ENCODE results near the gene AVEN. TPM values are rescaled to one million over a fixed set of nuclear protein-coding genes. Genes with fewer than 3 reads are reported as not detected.

The AVEN gene
- total RNA-seq, 3 donors from 2014 or later (not counting 1 experiment from before 2014, with no cell fraction given): 9.8 to 11.8 (median 9.9) TPM

DNA sequence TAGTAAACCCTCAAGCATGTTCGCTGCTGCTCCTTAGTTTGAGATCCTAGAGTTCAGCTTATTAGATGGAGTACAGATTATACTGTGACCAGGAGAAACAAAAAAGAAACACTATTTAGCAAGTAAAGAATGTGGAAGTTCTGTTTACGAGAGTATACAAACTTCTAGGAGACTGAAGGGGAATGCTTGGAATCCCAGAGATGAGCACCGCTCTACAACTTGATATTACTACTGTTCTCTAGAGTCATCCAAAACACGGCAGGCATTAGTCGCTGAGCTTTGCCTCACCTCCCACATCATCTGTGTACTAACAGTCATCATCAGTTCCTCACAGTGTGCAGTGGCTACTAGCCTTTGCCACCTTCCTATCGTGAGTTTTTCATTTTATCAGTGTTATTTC, 192.1 kb downstream of the AVEN start:
- Mint-ChIP-seq H3K9me3 (no peaks in the 10 kb centered on the region), H3K27ac (no peak overlapping the region), H3K36me3 (no peaks in the 10 kb centered on the region), H3K4me1 (no peaks in the 10 kb centered on the region), H3K27me3 (ENCODE audit: low read depth in 2 of 2) (peaks cover 0 to 3% of the 10 kb centered on the region in 2 donors), H3K4me3 (no peak overlapping the region)
- DNase-seq (no peak), ATAC-seq (no peak)
- WGBS (ENCODE audit: insufficient coverage): 90% methylated on average over 6 of the region's 6 CpGs
- no peaks in the 10 kb centered on the region for H3K4me1 ChIP-seq (ENCODE audit: control insufficient read depth, insufficient read depth, low read length)
- intact Hi-C loops (cut with micrococcal nuclease): no loop called here
- H3K4me3 ChIP-seq (ENCODE audit: low read length): no peak overlapping the region
- H3K27me3 ChIP-seq (ENCODE audit: control insufficient read depth, insufficient read depth, low read length): no peaks in the 10 kb centered on the region
- no peak overlapping the region for H3K27ac ChIP-seq (ENCODE audit: low read length)
- no peaks in the 10 kb centered on the region for H3K9me3 ChIP-seq (ENCODE audit: control insufficient read depth, insufficient read depth, low read length)
- H3K36me3 ChIP-seq (ENCODE audit: control insufficient read depth, insufficient read depth, low read length): no peaks in the 10 kb centered on the region
- TF ChIP-seq CTCF (IDR thresholded peaks at IDR 0.05): no peak

DNA sequence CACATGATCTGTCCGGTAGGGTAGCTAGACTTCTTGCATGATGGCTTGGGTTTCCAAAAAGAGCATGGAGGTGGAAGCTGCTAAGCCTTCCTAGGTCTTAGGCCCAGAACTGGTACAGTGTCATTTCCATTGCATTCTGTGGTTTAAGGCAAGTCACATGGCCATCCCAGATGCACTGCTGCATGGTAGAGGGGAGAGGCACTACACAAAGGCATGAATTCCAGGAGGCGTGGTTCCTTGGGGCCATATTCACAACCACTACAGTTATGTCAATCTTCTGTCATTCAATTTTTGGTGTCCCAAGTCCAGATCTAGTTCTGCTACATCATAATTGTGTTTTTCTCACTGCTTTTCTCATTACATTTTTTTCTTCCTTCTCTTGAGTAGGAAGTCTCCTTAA, 192.9 kb downstream of the AVEN start:
- H3K9me3 ChIP-seq (ENCODE audit: control insufficient read depth, insufficient read depth, low read length): no peaks in the 10 kb centered on the region
- no peaks in the 10 kb centered on the region for H3K4me1 Mint-ChIP-seq
- ATAC-seq (no peak), DNase-seq (no peak)
- H3K27me3 ChIP-seq (ENCODE audit: control insufficient read depth, insufficient read depth, low read length): no peaks in the 10 kb centered on the region
- H3K36me3 ChIP-seq (ENCODE audit: control insufficient read depth, insufficient read depth, low read length): no peaks in the 10 kb centered on the region
- no peaks in the 10 kb centered on the region for H3K4me1 ChIP-seq (ENCODE audit: control insufficient read depth, insufficient read depth, low read length)
- no peak overlapping the region for H3K4me3 Mint-ChIP-seq
- TF ChIP-seq CTCF (IDR thresholded peaks at IDR 0.05): no peak
- H3K27ac Mint-ChIP-seq: no peak overlapping the region
- no peak overlapping the region for H3K27ac ChIP-seq (ENCODE audit: low read length)
- peaks cover 0 to 3% of the 10 kb centered on the region in 2 donors for H3K27me3 Mint-ChIP-seq (ENCODE audit: low read depth in 2 of 2)
- intact Hi-C loops (cut with micrococcal nuclease): no loop called here
- H3K9me3 Mint-ChIP-seq: no peaks in the 10 kb centered on the region
- no peak overlapping the region for H3K4me3 ChIP-seq (ENCODE audit: low read length)
- H3K36me3 Mint-ChIP-seq: no peaks in the 10 kb centered on the region
- 93% methylated on average over 2 of the region's 2 CpGs for WGBS (ENCODE audit: insufficient coverage)

GRCh38 chr15:33844597-33844996, 194.4 kb downstream of the AVEN start:
- TF ChIP-seq CTCF (IDR thresholded peaks at IDR 0.05): no peak

DNA sequence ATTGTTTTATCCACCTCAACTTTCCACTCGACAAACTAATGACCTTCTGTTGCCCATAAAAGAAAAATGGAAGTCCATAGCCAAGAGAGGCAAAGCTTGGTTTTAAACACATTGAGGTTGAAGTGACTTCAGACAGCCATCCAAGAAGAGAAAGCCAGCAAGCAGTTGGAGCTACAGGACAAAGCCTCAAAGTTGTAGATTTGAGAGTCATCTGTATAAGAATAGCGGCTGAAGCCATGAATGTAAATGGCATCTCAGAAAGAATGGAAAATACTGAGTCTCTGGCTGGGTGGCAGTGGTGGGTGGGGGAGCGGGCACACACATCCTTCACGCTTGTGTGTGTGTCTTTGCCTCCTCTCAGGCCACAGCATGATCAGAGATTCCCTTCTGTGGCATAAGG, 194.8 kb downstream of the AVEN start:
- no peaks in the 10 kb centered on the region for H3K9me3 ChIP-seq (ENCODE audit: control insufficient read depth, insufficient read depth, low read length)
- no peak overlapping the region for H3K27ac ChIP-seq (ENCODE audit: low read length)
- H3K27me3 ChIP-seq (ENCODE audit: control insufficient read depth, insufficient read depth, low read length): no peaks in the 10 kb centered on the region
- DNase-seq: no peak
- Mint-ChIP-seq H3K4me1 (no peaks in the 10 kb centered on the region), H3K4me3 (no peak overlapping the region), H3K36me3 (no peaks in the 10 kb centered on the region), H3K9me3 (no peaks in the 10 kb centered on the region), H3K27me3 (ENCODE audit: low read depth in 2 of 2) (peaks cover 4 to 6% of the 10 kb centered on the region in 2 donors), H3K27ac (no peak overlapping the region)
- H3K4me1 ChIP-seq (ENCODE audit: control insufficient read depth, insufficient read depth, low read length): no peaks in the 10 kb centered on the region
- TF ChIP-seq CTCF (IDR thresholded peaks at IDR 0.05): no peak
- H3K36me3 ChIP-seq (ENCODE audit: control insufficient read depth, insufficient read depth, low read length): no peaks in the 10 kb centered on the region
- 87% methylated on average over 4 of the region's 4 CpGs for WGBS (ENCODE audit: insufficient coverage)
- intact Hi-C loops (cut with micrococcal nuclease): no loop called here
- H3K4me3 ChIP-seq (ENCODE audit: low read length): no peak overlapping the region
- no peak for ATAC-seq

More at GRCh38 chr15:33844597-33844996, 194.4 kb downstream of the AVEN start:
- H3K36me3 ChIP-seq (ENCODE audit: control insufficient read depth, insufficient read depth, low read length): no peaks in the 10 kb centered on the region
- no peaks in the 10 kb centered on the region for H3K9me3 ChIP-seq (ENCODE audit: control insufficient read depth, insufficient read depth, low read length)
- H3K4me1 ChIP-seq (ENCODE audit: control insufficient read depth, insufficient read depth, low read length): no peaks in the 10 kb centered on the region
- intact Hi-C loops (cut with micrococcal nuclease): no loop called here
- H3K27me3 Mint-ChIP-seq (ENCODE audit: low read depth in 2 of 2): peaks cover under 1 to 6% of the 10 kb centered on the region in 2 donors
- H3K4me1 Mint-ChIP-seq: no peaks in the 10 kb centered on the region
- H3K4me3 ChIP-seq (ENCODE audit: low read length): no peak overlapping the region
- H3K27ac Mint-ChIP-seq: no peak overlapping the region
- WGBS (ENCODE audit: insufficient coverage): 90% methylated on average over 4 of the region's 4 CpGs
- H3K9me3 Mint-ChIP-seq: no peaks in the 10 kb centered on the region
- no peak overlapping the region for H3K27ac ChIP-seq (ENCODE audit: low read length)
- no peaks in the 10 kb centered on the region for H3K36me3 Mint-ChIP-seq
- ATAC-seq (no peak), DNase-seq (no peak)
- H3K27me3 ChIP-seq (ENCODE audit: control insufficient read depth, insufficient read depth, low read length): no peaks in the 10 kb centered on the region
- no peak overlapping the region for H3K4me3 Mint-ChIP-seq

All from natural killer cell (primary cell).